Effector memory CD4-positive, alpha-beta T cell (primary cell): ENCODE data around the gene CRHR2.
A peak's percentile ranks its signal among the peaks of the same experiment; 100 is the strongest.

Experiments used
- DNase-seq, 3 donors: peaks; one replicate each; pipeline ENCODE4 v3.0.0-alpha.2; 2020
- H3K27ac ChIP-seq: 2 replicates; pipeline ENCODE4 v1.7.0; 2013; ENCODE audit warnings: mild to moderate bottlenecking, low read length, moderate library complexity; ENCODE audit not compliant: insufficient read depth, poor library complexity, severe bottlenecking
- H3K27me3 ChIP-seq: replicated peaks from 2 replicates; pipeline ENCODE4 v1.7.0; 2013; ENCODE audit warnings: mild to moderate bottlenecking, low read length; ENCODE audit not compliant: insufficient read depth, control insufficient read depth, poor library complexity, severe bottlenecking
- H3K36me3 ChIP-seq: 2 replicates; pipeline ENCODE4 v1.7.0; 2013; ENCODE audit warnings: mild to moderate bottlenecking, low read length, moderate library complexity; ENCODE audit not compliant: control insufficient read depth, insufficient read depth
- H3K4me1 ChIP-seq: 2 replicates; pipeline ENCODE4 v1.7.0; 2013; ENCODE audit warnings: low read length, mild to moderate bottlenecking; ENCODE audit not compliant: control insufficient read depth, insufficient read depth, poor library complexity, severe bottlenecking
- H3K4me3 ChIP-seq: 2 replicates; pipeline ENCODE4 v1.7.0; 2013; ENCODE audit warnings: low read length, low read depth, mild to moderate bottlenecking; ENCODE audit not compliant: insufficient read depth, poor library complexity, severe bottlenecking
- H3K9me3 ChIP-seq: 2 replicates; pipeline ENCODE4 v1.7.0; 2013; ENCODE audit warnings: mild to moderate bottlenecking, low read length, moderate library complexity; ENCODE audit not compliant: control insufficient read depth
- total RNA-seq, 3 donors: gene quantifications; one replicate each; lab custom pipeline; 2026; lab: John Stamatoyannopoulos, UW

The CRHR2 gene
- total RNA-seq, result 0 reads per million in 3 donors

GRCh38 chr7:30682212-30683083 is at the start of gene CRHR2:
TSS of gene CRHR2 (minus strand) at chr7:30682456. CDS start at chr7:30682280, 176 bp downstream.
- peak in 1 of 3 donors; percentile 4 for DNase-seq
- Histone ChIP-seq H3K27ac (no peak within 1 kb of the TSS), H3K4me3 (peak within 1 kb of the TSS; percentile 47)

GRCh38 chr7:30731581-30731980 is 49.3 kb upstream of the CRHR2 start:
- DNase-seq, result no peak
- no peaks in the 10 kb centered on the region for H3K27me3 ChIP-seq

More at GRCh38 chr7:30682212-30683083, at the start of gene CRHR2:
- Histone ChIP-seq H3K4me1 (peaks cover 12% of the 10 kb centered on the region), H3K36me3 (no peaks in the 10 kb centered on the region), H3K27me3 (peaks cover 17% of the 10 kb centered on the region), H3K9me3 (no peaks in the 10 kb centered on the region)

GRCh38 chr7:30730996-30731395 is 48.7 kb upstream of the CRHR2 start:
- Histone ChIP-seq H3K36me3 (no peaks in the 10 kb centered on the region), H3K27me3 (no peaks in the 10 kb centered on the region), H3K9me3 (no peaks in the 10 kb centered on the region), H3K4me3 (no peak overlapping the region), H3K4me1 (peaks cover 24% of the 10 kb centered on the region), H3K27ac (no peak overlapping the region)
- DNase-seq, result no peak

More at GRCh38 chr7:30731581-30731980, 49.3 kb upstream of the CRHR2 start:
- no peak overlapping the region for H3K27ac ChIP-seq
- no peaks in the 10 kb centered on the region for H3K36me3 ChIP-seq
- H3K4me3 ChIP-seq, result no peak overlapping the region
- H3K4me1 ChIP-seq, result peaks cover 19% of the 10 kb centered on the region
- H3K9me3 ChIP-seq, result no peaks in the 10 kb centered on the region

- Histone ChIP-seq H3K9me3 (no peaks in the 10 kb centered on the region), H3K27me3 (no peaks in the 10 kb centered on the region), H3K36me3 (no peaks in the 10 kb centered on the region), H3K4me1 (peaks cover 28% of the 10 kb centered on the region), H3K4me3 (no peak overlapping the region), H3K27ac (no peak overlapping the region)
- no peak for DNase-seq
Observed at GRCh38 chr7:30730097-30730496, 47.8 kb upstream of the CRHR2 start.

- no peaks in the 10 kb centered on the region for H3K9me3 ChIP-seq
- H3K27me3 ChIP-seq, result no peaks in the 10 kb centered on the region
- no peak overlapping the region for H3K4me3 ChIP-seq
- H3K4me1 ChIP-seq, result peaks cover 28% of the 10 kb centered on the region
- H3K36me3 ChIP-seq, result no peaks in the 10 kb centered on the region
- H3K27ac ChIP-seq, result no peak overlapping the region
- DNase-seq, result no peak
Observed at GRCh38 chr7:30729642-30730041, 47.4 kb upstream of the CRHR2 start.

GRCh38 chr7:30728591-30729100 is 46.4 kb upstream of the CRHR2 start:
- Histone ChIP-seq H3K4me3 (no peak overlapping the region), H3K9me3 (no peaks in the 10 kb centered on the region), H3K27me3 (no peaks in the 10 kb centered on the region), H3K36me3 (no peaks in the 10 kb centered on the region), H3K4me1 (peaks cover 28% of the 10 kb centered on the region), H3K27ac (no peak overlapping the region)
- no peak for DNase-seq

GRCh38 chr7:30727061-30727945 is 45.0 kb upstream of the CRHR2 start:
- H3K27me3 ChIP-seq, result no peaks in the 10 kb centered on the region
- no peaks in the 10 kb centered on the region for H3K36me3 ChIP-seq
- peak overlapping the region; percentile 54 for H3K4me3 ChIP-seq
- H3K9me3 ChIP-seq, result no peaks in the 10 kb centered on the region
- H3K4me1 ChIP-seq, result peaks cover 28% of the 10 kb centered on the region
- peak; percentile 17 to 45 (median 41) for DNase-seq
- H3K27ac ChIP-seq, result peak overlapping the region; percentile 63

GRCh38 chr7:30726296-30727006 is 44.2 kb upstream of the CRHR2 start:
- peak in 1 of 3 donors; percentile 6 for DNase-seq
- H3K36me3 ChIP-seq, result no peaks in the 10 kb centered on the region
- H3K4me3 ChIP-seq, result peak overlapping the region; percentile 54
- peak overlapping the region; percentile 63 for H3K27ac ChIP-seq
- no peaks in the 10 kb centered on the region for H3K27me3 ChIP-seq
- no peaks in the 10 kb centered on the region for H3K9me3 ChIP-seq
- H3K4me1 ChIP-seq, result peaks cover 28% of the 10 kb centered on the region

GRCh38 chr7:30723776-30724175 is 41.5 kb upstream of the CRHR2 start:
- H3K27ac ChIP-seq, result no peak overlapping the region
- DNase-seq, result no peak
- H3K4me3 ChIP-seq, result no peak overlapping the region
- no peaks in the 10 kb centered on the region for H3K27me3 ChIP-seq
- peaks cover 28% of the 10 kb centered on the region for H3K4me1 ChIP-seq
- no peaks in the 10 kb centered on the region for H3K9me3 ChIP-seq
- H3K36me3 ChIP-seq, result peaks cover 5% of the 10 kb centered on the region
